Neural cell (in vitro differentiated cells): ENCODE measurements around the gene TNS3. TPM values are rescaled to one million over a fixed set of nuclear protein-coding genes. Genes with fewer than 3 reads are reported as not detected.

ENCODE experiments used
- H2AFZ ChIP-seq: fragments of 200-600, 300-800 bp; sonication (generic), shearing (Covaris generic); 2 replicates; pipeline ENCODE4 v1.6.0; 2014; ENCODE audit warnings: low read depth, mild to moderate bottlenecking, antibody characterized with exemption, low read length, moderate library complexity
- H3F3A ChIP-seq: fragments of 200-600 bp; shearing (Covaris generic); 2 replicates; pipeline ENCODE4 v1.6.1; 2016; ENCODE audit warnings: mild to moderate bottlenecking, moderate library complexity, mixed read lengths, antibody characterized with exemption, low read length; ENCODE audit not compliant: insufficient read depth, poor library complexity, severe bottlenecking
- H3K27ac ChIP-seq: fragments of 200-600, 300-800 bp; sonication (generic), shearing (Covaris generic); 2 replicates; pipeline ENCODE4 v1.5.1; 2014; ENCODE audit warnings: mild to moderate bottlenecking, low read length, moderate library complexity
- H3K27me3 ChIP-seq: fragments of 300-800, 200-600 bp; sonication (generic), shearing (Covaris generic); 2 replicates; pipeline ENCODE4 v1.6.0; 2014; ENCODE audit warnings: mild to moderate bottlenecking, low read depth, low read length, moderate library complexity; ENCODE audit not compliant: insufficient read depth
- H3K36me3 ChIP-seq: fragments of 300-800, 200-600 bp; sonication (generic), shearing (Covaris generic); 2 replicates; pipeline ENCODE4 v1.5.1; 2014; ENCODE audit warnings: mild to moderate bottlenecking, antibody characterized with exemption, low read length, moderate library complexity; ENCODE audit not compliant: insufficient read depth
- H3K4me2 ChIP-seq: fragments of 300-800, 200-600 bp; sonication (generic), shearing (Covaris generic); 2 replicates; pipeline ENCODE4 v1.6.0; 2014; ENCODE audit warnings: mild to moderate bottlenecking, low read length
- H3K4me3 ChIP-seq: fragments of 300-800, 200-600 bp; sonication (generic), shearing (Covaris generic); 2 replicates; pipeline ENCODE4 v1.5.1; 2014; ENCODE audit warnings: mild to moderate bottlenecking, low read length, moderate library complexity
- H3K79me2 ChIP-seq: fragments of 200-600 bp; shearing (Covaris generic); replicated peaks from 2 replicates; pipeline ENCODE4 v1.6.0; 2014; ENCODE audit warnings: mild to moderate bottlenecking, low read length, moderate library complexity; ENCODE audit not compliant: insufficient read depth
- H3K9ac ChIP-seq: fragments of 300-800, 200-600 bp; sonication (generic), shearing (Covaris generic); 2 replicates; pipeline ENCODE4 v1.6.1; 2016; ENCODE audit warnings: mild to moderate bottlenecking, low read length, mixed read lengths
- H3K9me2 ChIP-seq: fragments of 200-600 bp; shearing (Covaris generic); 2 replicates; pipeline ENCODE4 v1.6.1; 2016; ENCODE audit warnings: mild to moderate bottlenecking, low read length, mixed read lengths; ENCODE audit not compliant: insufficient read depth
- H3K9me3 ChIP-seq: fragments of 200-600, 300-800 bp; sonication (generic), shearing (Covaris generic); 2 replicates; pipeline ENCODE4 v1.6.1; 2016; ENCODE audit warnings: mild to moderate bottlenecking, mixed run types, low read length, moderate library complexity, mixed read lengths
- H4K20me1 ChIP-seq: fragments of 200-600 bp; shearing (Covaris generic); 2 replicates; pipeline ENCODE4 v1.6.1; 2016; ENCODE audit warnings: mild to moderate bottlenecking, mixed run types; ENCODE audit not compliant: insufficient read depth
- CTCF ChIP-seq: fragments of 450-650 bp; IDR thresholded peaks from 2 replicates; pipeline ENCODE4 v1.5.1; 2014; ENCODE audit warnings: antibody characterized with exemption, mild to moderate bottlenecking, moderate library complexity; ENCODE audit not compliant: poor library complexity, severe bottlenecking
- EP300 ChIP-seq: fragments of 450-650 bp; conservative IDR thresholded peaks from 2 replicates; pipeline ENCODE4 v1.6.1; 2014; ENCODE audit warnings: antibody characterized with exemption, mild to moderate bottlenecking, moderate library complexity; ENCODE audit not compliant: poor library complexity, severe bottlenecking
- EZH2 ChIP-seq: fragments of 200-600, 300-800 bp; shearing (Covaris generic), sonication (generic); IDR thresholded peaks from 2 replicates; pipeline ENCODE4 v1.6.1; 2014; ENCODE audit warnings: antibody characterized with exemption, low read length, borderline replicate concordance, mild to moderate bottlenecking; ENCODE audit not compliant: insufficient read depth, poor library complexity, severe bottlenecking
- MXI1 ChIP-seq: fragments of 450-650 bp; conservative IDR thresholded peaks from 2 replicates; pipeline ENCODE4 v1.6.1; 2014; ENCODE audit warnings: antibody characterized with exemption, mild to moderate bottlenecking; ENCODE audit not compliant: poor library complexity, severe bottlenecking
- POLR2AphosphoS5 ChIP-seq: IDR thresholded peaks from 2 replicates; pipeline ENCODE4 v1.6.1; 2012
- RAD21 ChIP-seq: fragments of 450-650 bp; conservative IDR thresholded peaks from 2 replicates; pipeline ENCODE4 v1.6.1; 2014; ENCODE audit warnings: antibody characterized with exemption, mild to moderate bottlenecking, moderate library complexity
- REST ChIP-seq: IDR thresholded peaks from 2 replicates; pipeline ENCODE4 v1.6.1; 2012; ENCODE audit warnings: borderline replicate concordance
- SMC3 ChIP-seq: fragments of 450-650 bp; conservative IDR thresholded peaks from 2 replicates; pipeline ENCODE4 v1.6.1; 2014; ENCODE audit warnings: antibody characterized with exemption, mild to moderate bottlenecking, moderate library complexity; ENCODE audit not compliant: poor library complexity
- TAF1 ChIP-seq: IDR thresholded peaks from 2 replicates; pipeline ENCODE4 v1.6.1; 2012; ENCODE audit warnings: low read depth
- polyA plus RNA-seq: library from polyadenylated mRNA; depleted of rRNA; stranded (reverse); fragments of >200 nt; gene quantifications from 2 replicates; pipeline ENCODE4 v1.2.3, GENCODE V29; 2014

The TNS3 gene
- polyA plus RNA-seq, 1 donor from 2014 or later = 0.58 TPM

GRCh38 chr7:47464266-47464665 is 117.6 kb downstream of the TNS3 start:
- no peak overlapping the region for H3K4me2 ChIP-seq
- no peaks in the 10 kb centered on the region for H4K20me1 ChIP-seq
- no peak overlapping the region for H3K27ac ChIP-seq
- no peak for TF ChIP-seq EZH2
- no peak for TF ChIP-seq SMC3
- no peak for TF ChIP-seq POLR2AphosphoS5
- no peak for TF ChIP-seq RAD21
- no peak for TF ChIP-seq EP300
- TF ChIP-seq CTCF = no peak
- TF ChIP-seq MXI1 = no peak
- TF ChIP-seq REST = no peak
- TF ChIP-seq TAF1 = no peak
- H3K36me3 ChIP-seq = no peaks in the 10 kb centered on the region
- no peaks in the 10 kb centered on the region for H3K79me2 ChIP-seq
- H3K4me3 ChIP-seq = no peak overlapping the region
- no peak overlapping the region for H3K9ac ChIP-seq
- no peaks in the 10 kb centered on the region for H3K9me3 ChIP-seq
- no peaks in the 10 kb centered on the region for H3K27me3 ChIP-seq
- H3K9me2 ChIP-seq = no peaks in the 10 kb centered on the region
- no peaks in the 10 kb centered on the region for H3F3A ChIP-seq
- H2AFZ ChIP-seq = no peak overlapping the region

- Histone ChIP-seq H3K36me3 (no peaks in the 10 kb centered on the region), H4K20me1 (no peaks in the 10 kb centered on the region), H3K9ac (no peak overlapping the region), H3K79me2 (no peaks in the 10 kb centered on the region), H3K9me3 (no peaks in the 10 kb centered on the region), H3K9me2 (no peaks in the 10 kb centered on the region), H3K4me2 (no peak overlapping the region), H2AFZ (no peak overlapping the region), H3F3A (no peaks in the 10 kb centered on the region), H3K27me3 (no peaks in the 10 kb centered on the region), H3K4me3 (no peak overlapping the region), H3K27ac (no peak overlapping the region)
- TF ChIP-seq SMC3 (no peak), MXI1 (no peak), TAF1 (no peak), CTCF (no peak), RAD21 (no peak), POLR2AphosphoS5 (no peak), EP300 (no peak), REST (no peak), EZH2 (no peak)
These were observed 120.2 kb downstream of the TNS3 start for GRCh38 chr7:47461746-47462145.
